ENCODE results near the gene NPEPPS.
"Not testable (repeated sequence)": the region's sequence is repeated elsewhere in the genome, so short reads cannot be mapped to it uniquely, and the experiment has no call there.

- peak in 2 of 3 donors; percentile 26 to 27 for TF ChIP-seq CTCF (IDR thresholded peaks at IDR 0.05)
- TF ChIP-seq POLR2A, EP300 (IDR thresholded peaks at IDR 0.05): not testable (repeated sequence)
Observed at GRCh38 chr17:47500620-47501019, 30.3 kb upstream of the NPEPPS start.

Measured in ovary (tissue), 3 donors.